HCT116 (cell line): ENCODE data around the gene MIA3. TPM values are rescaled to one million over a fixed set of nuclear protein-coding genes. Genes with fewer than 3 reads are reported as not detected.

Source experiments
- ATAC-seq: fragments of 200-7000 bp; cut with Tn5 transposase; 2 replicates; pipeline ENCODE4 v1.9.1; 2020; ENCODE audit warnings: mild to moderate bottlenecking, moderate library complexity
- BruUV-seq: library from RNA; stranded (reverse); fragments of 400-500 nt; replicated peaks from 2 replicates; lab custom pipeline; 2021; lab: Mats Ljungman, UMichigan
- CTCF ChIA-PET: fragments of 300-600 bp; sonication (Branson Sonifier 250); formaldehyde crosslinking; loops from one replicate; lab custom pipeline; 2021; ENCODE audit warnings: antibody characterized with exemption; lab: Charles Lee
- POLR2A ChIA-PET: fragments of 300-600, 350-600 bp; sonication (Branson Sonifier 250); formaldehyde crosslinking; loops from one replicate; lab custom pipeline; 2021; ENCODE audit warnings: antibody characterized with exemption; lab: Charles Lee
- RAD21 ChIA-PET, 2 experiments: fragments of 300-600 bp; sonication (Branson Sonifier 250); formaldehyde crosslinking; loops; one replicate each; lab custom pipeline; 2023; ENCODE audit warnings: low total read pairs in 2 of 2; ENCODE audit not compliant: uncharacterized antibody in 2 of 2, unreplicated experiment in 2 of 2, low non-redundant PET in 1 of 2; lab: Charles Lee
- DNase-seq: peaks from one replicate; pipeline ENCODE4 v3.0.0-alpha.2; 2010; ENCODE audit warnings: low read depth, low spot score
- H2AFZ ChIP-seq: fragments of 200-600 bp; shearing (Covaris generic), sonication (generic); 2 replicates; pipeline ENCODE4 v1.6.1; 2017; ENCODE audit warnings: low read depth, mixed run types, mixed read lengths, antibody characterized with exemption, low read length; ENCODE audit not compliant: poor library complexity, severe bottlenecking
- H3K27ac ChIP-seq: 2 replicates; pipeline ENCODE4 v1.5.1; 2012; ENCODE audit warnings: low read depth, low read length
- H3K27me3 ChIP-seq: fragments of 200-600 bp; sonication (generic); 2 replicates; pipeline ENCODE4 v1.6.1; 2016; ENCODE audit warnings: mixed run types, low read length, mixed read lengths; ENCODE audit not compliant: insufficient read depth
- H3K36me3 ChIP-seq, 2 experiments: fragments of 200-500 bp in 1 of 2; fragments of 200-600 bp in 1 of 2; sonication (Bioruptor generic) in 1 of 2; sonication (generic) in 1 of 2; 2 replicates each; pipeline versions ENCODE4 v1.5.1 to v1.6.1; 2014 to 2016; ENCODE audit warnings: low read length in 2 of 2, inconsistent platforms in 1 of 2, mixed read lengths in 1 of 2, mixed run types in 1 of 2; ENCODE audit not compliant: insufficient read depth in 2 of 2, control insufficient read depth in 1 of 2
- H3K4me1 ChIP-seq, 2 experiments: fragments of 200-600 bp in 1 of 2; sonication (generic) in 1 of 2; 2 replicates each; pipeline versions ENCODE4 v1.5.1 to v1.6.1; 2012 to 2017; ENCODE audit warnings: low read length in 2 of 2, inconsistent platforms in 1 of 2, mild to moderate bottlenecking in 1 of 2, mixed read lengths in 1 of 2, mixed run types in 1 of 2, moderate library complexity in 1 of 2; ENCODE audit not compliant: insufficient read depth in 2 of 2, control insufficient read depth in 1 of 2
- H3K4me2 ChIP-seq: fragments of 200-600 bp; sonication (generic); 2 replicates; pipeline ENCODE4 v1.6.1; 2017; ENCODE audit warnings: mixed run types, low read length, mixed read lengths
- H3K4me3 ChIP-seq, 2 experiments: fragments of 200-600 bp in 1 of 2; sonication (generic) in 1 of 2; replicated peaks in 1 of 2; 2 replicates each; pipeline ENCODE4 v1.5.1; 2011 to 2016; ENCODE audit warnings: low read length in 2 of 2, control low read depth in 1 of 2, low read depth in 1 of 2, mild to moderate bottlenecking in 1 of 2, mixed read lengths in 1 of 2, mixed run types in 1 of 2
- H3K79me2 ChIP-seq: fragments of 200-600 bp; sonication (generic); 2 replicates; pipeline ENCODE4 v1.6.1; 2017; ENCODE audit warnings: mild to moderate bottlenecking, mixed run types, low read length, moderate library complexity, mixed read lengths; ENCODE audit not compliant: insufficient read depth
- H3K9ac ChIP-seq: fragments of 200-600 bp; sonication (generic); 2 replicates; pipeline ENCODE4 v1.6.1; 2016; ENCODE audit warnings: low read length, mixed read lengths
- H3K9me2 ChIP-seq: fragments of 200-600 bp; sonication (generic), shearing (Covaris generic); 2 replicates; pipeline ENCODE4 v1.6.1; 2017; ENCODE audit warnings: mixed run types, mild to moderate bottlenecking, moderate library complexity; ENCODE audit not compliant: insufficient read depth
- H3K9me3 ChIP-seq, 2 experiments: fragments of 200-500 bp in 1 of 2; fragments of 200-600 bp in 1 of 2; sonication (Bioruptor generic) in 1 of 2; sonication (generic) in 1 of 2; 2 replicates each; pipeline ENCODE4 v1.6.1; 2014 to 2017; ENCODE audit warnings: low read length in 2 of 2, mixed read lengths in 2 of 2, inconsistent platforms in 1 of 2, low read depth in 1 of 2, mild to moderate bottlenecking in 1 of 2, mixed run types in 1 of 2, moderate library complexity in 1 of 2; ENCODE audit not compliant: control insufficient read depth in 1 of 2, insufficient read depth in 1 of 2
- H4K20me1 ChIP-seq: fragments of 200-600 bp; sonication (generic), shearing (Covaris generic); 2 replicates; pipeline ENCODE4 v1.6.1; 2017; ENCODE audit warnings: mixed run types, mild to moderate bottlenecking, moderate library complexity; ENCODE audit not compliant: insufficient read depth
- CBX3 ChIP-seq: IDR thresholded peaks from 2 replicates; pipeline ENCODE4 v1.6.1; 2012; ENCODE audit warnings: low read depth
- CEBPB ChIP-seq: IDR thresholded peaks from 2 replicates; pipeline ENCODE4 v1.6.1; 2012; ENCODE audit warnings: low read depth
- MAX ChIP-seq: IDR thresholded peaks from 2 replicates; pipeline ENCODE4 v1.6.1; 2012
- SIN3A ChIP-seq: IDR thresholded peaks from 2 replicates; pipeline ENCODE4 v1.6.1; 2012; ENCODE audit warnings: low read depth
- SP1 ChIP-seq: IDR thresholded peaks from 2 replicates; pipeline ENCODE4 v1.6.1; 2012; ENCODE audit warnings: low read depth
- SRF ChIP-seq: IDR thresholded peaks from 2 replicates; pipeline ENCODE4 v1.6.1; 2012; ENCODE audit warnings: low read depth
- TCF7L2 ChIP-seq: IDR thresholded peaks from 2 replicates; pipeline ENCODE4 v1.7.0; 2011; ENCODE audit warnings: borderline replicate concordance, inconsistent platforms; ENCODE audit not compliant: insufficient read depth, insufficient read length; ENCODE audit errors: extremely low read depth
- ZBTB33 ChIP-seq: IDR thresholded peaks from 2 replicates; pipeline ENCODE4 v1.6.1; 2011; ENCODE audit warnings: mild to moderate bottlenecking, low read length, moderate library complexity; ENCODE audit not compliant: insufficient replicate concordance; ENCODE audit errors: extremely low read depth
- intact Hi-C: fragments of 100-400 bp; cut with micrococcal nuclease; formaldehyde crosslinking; loops from 2 replicates; pipeline ENCODE4 v1.10.0; 2022
- total RNA-seq: library from RNA; stranded (reverse); gene quantifications from one replicate; pipeline ENCODE4 v1.2.1, GENCODE V29; 2021; ENCODE audit not compliant: unreplicated experiment

Gene MIA3
- total RNA-seq, 1 experiment from 2014 or later, result 62.7 TPM

- no peaks in the 10 kb centered on the region for H4K20me1 ChIP-seq
- ChIA-PET POLR2A (no interaction called here), CTCF (interaction anchor here (1.9 to 3.8 kb wide), 2 partner anchors 8 to 177 kb away, joined by 7 to 20 read pairs; no protein-coding TSS in a partner anchor), RAD21 (no interaction called here)
- no peak for ATAC-seq
- H3K9ac ChIP-seq, result no peak overlapping the region
- no peaks in the 10 kb centered on the region for H3K27me3 ChIP-seq
- H3K36me3 ChIP-seq, result peaks cover 0 to 7% of the 10 kb centered on the region in 2 experiments; a peak in 1 of 4 replicates
- H3K27ac ChIP-seq, result no peak overlapping the region
- no peaks in the 10 kb centered on the region for H3K9me2 ChIP-seq
- BruUV-seq, result no TSS peak
- H3K4me3 ChIP-seq, result no peak overlapping the region
- no peaks in the 10 kb centered on the region for H3K9me3 ChIP-seq
- intact Hi-C loops, result loop anchor here (5.0 kb wide), 1 partner anchor 70 kb away; the partner anchor contains the start of genes AIDA and BROX
- peaks cover 2 to 13% of the 10 kb centered on the region in 2 experiments; a peak in 2 of 4 replicates for H3K4me1 ChIP-seq
- DNase-seq, result no peak
- H3K79me2 ChIP-seq, result peaks cover 14% of the 10 kb centered on the region
- H3K4me2 ChIP-seq, result peak overlapping the region; percentile 88; the same call in 1 of the 2 replicates
- no peak overlapping the region for H2AFZ ChIP-seq
- TF ChIP-seq SRF (no peak), ZBTB33 (no peak), SP1 (no peak), SIN3A (no peak), CEBPB (no peak), TCF7L2 (no peak)
Measured at GRCh38 chr1:222642468-222642867, 24.6 kb downstream of the MIA3 start.

GRCh38 chr1:222643606-222643937 is 25.7 kb downstream of the MIA3 start:
- peaks cover 0 to 7% of the 10 kb centered on the region in 2 experiments; a peak in 1 of 4 replicates for H3K36me3 ChIP-seq
- H3K27me3 ChIP-seq, result no peaks in the 10 kb centered on the region
- H3K9me3 ChIP-seq, result no peaks in the 10 kb centered on the region
- POLR2A ChIA-PET, result interaction anchor here (1.5 kb wide), 1 partner anchor 14 kb away, joined by 3 read pairs; no protein-coding TSS in a partner anchor
- peak overlapping the region; percentile 82 for H3K27ac ChIP-seq
- peak overlapping the region; percentile 88 for H3K4me2 ChIP-seq
- H3K9me2 ChIP-seq, result no peaks in the 10 kb centered on the region
- intact Hi-C loops, result loop anchor here (1.0 to 5.0 kb wide), 2 partner anchors 25 to 69 kb away; partner anchors contain the start of genes AIDA, BROX and MIA3
- DNase-seq, result peak; percentile 32
- H3K79me2 ChIP-seq, result peaks cover 14% of the 10 kb centered on the region
- TSS peak; percentile 97 for BruUV-seq
- no peaks in the 10 kb centered on the region for H4K20me1 ChIP-seq
- H3K9ac ChIP-seq, result peak overlapping the region; percentile 82
- H3K4me1 ChIP-seq, result peaks cover 2 to 13% of the 10 kb centered on the region in 2 experiments; a peak in 2 of 4 replicates
- CTCF ChIA-PET, result interaction anchor here (1.9 to 3.8 kb wide), 2 partner anchors 10 to 179 kb away, joined by 7 to 20 read pairs; no protein-coding TSS in a partner anchor
- TF ChIP-seq MAX, result no peak
- TF ChIP-seq CBX3, result no peak
- RAD21 ChIA-PET, result no interaction called here
- H2AFZ ChIP-seq, result no peak overlapping the region
- H3K4me3 ChIP-seq, result peak overlapping the region; percentile 84 to 96
- ATAC-seq, result peak; percentile 64
